H9 (cell line): ENCODE data around the gene ANKH. TPM values are rescaled to one million over a fixed set of nuclear protein-coding genes. Genes with fewer than 3 reads are reported as not detected.

ENCODE experiments used
- DNase-seq: peaks from one replicate; pipeline ENCODE4 v3.0.0-alpha.2; 2017
- H2AFZ ChIP-seq: one replicate; pipeline ENCODE4 v1.6.1; 2013; ENCODE audit warnings: mild to moderate bottlenecking, low read length, control low read depth, moderate library complexity
- H2AK5ac ChIP-seq: 2 replicates; pipeline ENCODE4 v1.6.1; 2013; ENCODE audit warnings: low read length, control low read depth, mixed read lengths; ENCODE audit not compliant: insufficient read length
- H2BK120ac ChIP-seq: one replicate; pipeline ENCODE4 v1.6.1; 2013; ENCODE audit warnings: low read depth, mild to moderate bottlenecking, low read length, control low read depth, inconsistent platforms; ENCODE audit not compliant: poor library complexity, severe bottlenecking
- H2BK12ac ChIP-seq: 2 replicates; pipeline ENCODE4 v1.6.1; 2013; ENCODE audit warnings: low read length, control low read depth, mixed read lengths, low read depth; ENCODE audit not compliant: insufficient read length
- H2BK15ac ChIP-seq: 2 replicates; pipeline ENCODE4 v1.6.1; 2013; ENCODE audit warnings: low read depth, low read length, control low read depth
- H2BK20ac ChIP-seq: one replicate; pipeline ENCODE4 v1.6.1; 2013; ENCODE audit warnings: low read depth, mild to moderate bottlenecking, low read length, control low read depth, inconsistent platforms; ENCODE audit not compliant: poor library complexity, severe bottlenecking
- H2BK5ac ChIP-seq: 2 replicates; pipeline ENCODE4 v1.6.1; 2013; ENCODE audit warnings: low read length, control low read depth, mixed read lengths; ENCODE audit not compliant: insufficient read length
- H3K14ac ChIP-seq: 2 replicates; pipeline ENCODE4 v1.6.1; 2013; ENCODE audit warnings: low read length, control low read depth; ENCODE audit not compliant: insufficient read depth
- H3K18ac ChIP-seq: 2 replicates; pipeline ENCODE4 v1.6.1; 2013; ENCODE audit warnings: low read depth, mild to moderate bottlenecking, mixed read lengths, low read length, control low read depth; ENCODE audit not compliant: insufficient read length
- H3K23ac ChIP-seq: 2 replicates; pipeline ENCODE4 v1.6.1; 2013; ENCODE audit warnings: low read length, control low read depth, mixed read lengths, low read depth; ENCODE audit not compliant: insufficient read length
- H3K23me2 ChIP-seq: 2 replicates; pipeline ENCODE4 v1.6.1; 2013; ENCODE audit warnings: low read depth, mild to moderate bottlenecking, mixed read lengths, low read length, control low read depth; ENCODE audit not compliant: insufficient read length, poor library complexity, severe bottlenecking
- H3K27ac ChIP-seq: 2 replicates; pipeline ENCODE4 v1.5.1; 2013; ENCODE audit warnings: low read length, control low read depth, mixed read lengths, low read depth; ENCODE audit not compliant: insufficient read length
- H3K27me3 ChIP-seq: 2 replicates; pipeline ENCODE4 v1.6.1; 2013; ENCODE audit warnings: low read length, control low read depth, inconsistent platforms; ENCODE audit not compliant: insufficient read depth
- H3K4ac ChIP-seq: 2 replicates; pipeline ENCODE4 v1.6.1; 2013; ENCODE audit warnings: low read depth, mild to moderate bottlenecking, control low read depth, inconsistent platforms, low read length, moderate library complexity
- H3K4me1 ChIP-seq: 2 replicates; pipeline ENCODE4 v1.6.1; 2013; ENCODE audit warnings: low read length, control low read depth, inconsistent platforms; ENCODE audit not compliant: insufficient read depth
- H3K4me2 ChIP-seq: 2 replicates; pipeline ENCODE4 v1.6.1; 2013; ENCODE audit warnings: low read length, control low read depth, mixed read lengths; ENCODE audit not compliant: insufficient read length, insufficient read depth
- H3K56ac ChIP-seq: 2 replicates; pipeline ENCODE4 v1.6.1; 2013; ENCODE audit warnings: low read depth, mild to moderate bottlenecking, mixed read lengths, low read length, control low read depth; ENCODE audit not compliant: insufficient read length
- H3K79me1 ChIP-seq: 2 replicates; pipeline ENCODE4 v1.6.1; 2013; ENCODE audit warnings: low read depth, mild to moderate bottlenecking, moderate library complexity, low read length, control low read depth, inconsistent platforms; ENCODE audit not compliant: insufficient read depth, poor library complexity, severe bottlenecking
- H3K79me2 ChIP-seq: 2 replicates; pipeline ENCODE4 v1.6.1; 2013; ENCODE audit warnings: low read length, control low read depth, inconsistent platforms; ENCODE audit not compliant: insufficient read depth
- H3K9ac ChIP-seq: 2 replicates; pipeline ENCODE4 v1.6.1; 2013; ENCODE audit warnings: low read length, control low read depth, mixed read lengths; ENCODE audit not compliant: insufficient read length; ENCODE audit errors: extremely low read depth
- H3K9me3 ChIP-seq: one replicate; pipeline ENCODE4 v1.6.1; 2013; ENCODE audit warnings: low read depth, low read length, inconsistent platforms; ENCODE audit not compliant: control insufficient read depth
- H3T11ph ChIP-seq: one replicate; pipeline ENCODE4 v1.6.1; 2013; ENCODE audit warnings: mild to moderate bottlenecking, low read length, control low read depth, inconsistent platforms
- H4K20me1 ChIP-seq: one replicate; pipeline ENCODE4 v1.6.1; 2013; ENCODE audit not compliant: control insufficient read depth, insufficient read length, insufficient read depth
- H4K5ac ChIP-seq: 2 replicates; pipeline ENCODE4 v1.6.1; 2013; ENCODE audit warnings: low read depth, mild to moderate bottlenecking, mixed read lengths, low read length, control low read depth; ENCODE audit not compliant: insufficient read length
- H4K8ac ChIP-seq: replicated peaks from 2 replicates; pipeline ENCODE4 v1.6.1; 2013; ENCODE audit warnings: low read length, control low read depth, mixed read lengths, low read depth; ENCODE audit not compliant: insufficient read length
- H4K91ac ChIP-seq: 2 replicates; pipeline ENCODE4 v1.6.1; 2013; ENCODE audit warnings: low read depth, mild to moderate bottlenecking, moderate library complexity, mixed read lengths, low read length, control low read depth; ENCODE audit not compliant: insufficient read length
- H3K27ac Mint-ChIP-seq, 3 experiments: 2 replicates in 2 of 3; 3 replicates in 1 of 3; pipeline ENCODE4 v1.8.0; 2020 to 2021; ENCODE audit warnings: mixed read lengths in 3 of 3, mild to moderate bottlenecking in 1 of 3, moderate library complexity in 1 of 3
- H3K27me3 Mint-ChIP-seq: 2 replicates; pipeline ENCODE4 v1.8.0; 2021; ENCODE audit warnings: low read depth, mild to moderate bottlenecking, moderate library complexity, mixed read lengths
- H3K36me3 Mint-ChIP-seq, 3 experiments: 2 replicates in 2 of 3; 3 replicates in 1 of 3; pipeline ENCODE4 v1.8.0; 2020 to 2021; ENCODE audit warnings: low read depth in 3 of 3, mixed read lengths in 3 of 3; ENCODE audit not compliant: insufficient read depth in 1 of 3
- H3K4me1 Mint-ChIP-seq, 2 experiments: 2 replicates each; pipeline ENCODE4 v1.8.0; 2020; ENCODE audit warnings: mixed read lengths in 2 of 2
- H3K4me3 Mint-ChIP-seq, 2 experiments: 2 replicates in 1 of 2; 3 replicates in 1 of 2; pipeline ENCODE4 v1.8.0; 2020 to 2021; ENCODE audit warnings: mild to moderate bottlenecking in 2 of 2, mixed read lengths in 2 of 2, moderate library complexity in 1 of 2
- H3K9me3 Mint-ChIP-seq, 2 experiments: 2 replicates in 1 of 2; 3 replicates in 1 of 2; pipeline ENCODE4 v1.8.0; 2020; ENCODE audit warnings: mild to moderate bottlenecking in 2 of 2, mixed read lengths in 2 of 2, moderate library complexity in 1 of 2
- WGBS: extraction: QIAGEN DNeasy Blood & Tissue Kit; methylation state at CpG from one replicate; pipeline ENCODE4 v1.1.7; 2013; ENCODE audit warnings: missing lambda C conversion rate, low lambda C conversion rate, mixed read lengths; ENCODE audit not compliant: insufficient read length; ENCODE audit errors: extremely low coverage; 5-methylcytosine and 5-hydroxymethylcytosine counted together
- total RNA-seq: library from RNA; stranded (reverse); gene quantifications from 2 replicates; pipeline ENCODE4 v1.2.1, GENCODE V29; 2021
- TF ChIP-seq, protein P1 (sequence below): fragments of 200-600 bp; sonication (generic); conservative IDR thresholded peaks from 3 replicates; pipeline ENCODE4 v1.8.0; 2021; ENCODE audit warnings: antibody characterized with exemption, mild to moderate bottlenecking

ANKH gene
- total RNA-seq, 1 experiment from 2014 or later = 9.6 TPM

GRCh38 chr5:14859980-14860379 is 11.6 kb downstream of the ANKH start:
- H3K27ac Mint-ChIP-seq = peak overlapping the region in 1 of 3 experiments; percentile 68; a peak in 1 of 7 replicates
- peaks cover 0 to 1% (median 0%) of the 10 kb centered on the region in 3 experiments; a peak in 1 of 7 replicates for H3K36me3 Mint-ChIP-seq

More at GRCh38 chr5:14859980-14860379, 11.6 kb downstream of the ANKH start:
- no peak overlapping the region for H2BK120ac ChIP-seq
- no peak overlapping the region for H4K8ac ChIP-seq
- H3K4me3 Mint-ChIP-seq = no peak overlapping the region
- no peaks in the 10 kb centered on the region for H3K79me2 ChIP-seq
- no peaks in the 10 kb centered on the region for H3K9me3 Mint-ChIP-seq
- no peak overlapping the region for H4K91ac ChIP-seq
- no peak overlapping the region for H3K4me2 ChIP-seq
- H3K23ac ChIP-seq = no peak overlapping the region
- H3K4ac ChIP-seq = no peak overlapping the region
- DNase-seq = no peak
- no peak overlapping the region for H2AFZ ChIP-seq
- H2BK15ac ChIP-seq = no peak overlapping the region
- no peak overlapping the region for H2AK5ac ChIP-seq
- H3K23me2 ChIP-seq = no peaks in the 10 kb centered on the region
- no peaks in the 10 kb centered on the region for H3K9me3 ChIP-seq
- H3K9ac ChIP-seq = no peak overlapping the region
- H3K14ac ChIP-seq = no peak overlapping the region
- TF ChIP-seq, protein P1, sequence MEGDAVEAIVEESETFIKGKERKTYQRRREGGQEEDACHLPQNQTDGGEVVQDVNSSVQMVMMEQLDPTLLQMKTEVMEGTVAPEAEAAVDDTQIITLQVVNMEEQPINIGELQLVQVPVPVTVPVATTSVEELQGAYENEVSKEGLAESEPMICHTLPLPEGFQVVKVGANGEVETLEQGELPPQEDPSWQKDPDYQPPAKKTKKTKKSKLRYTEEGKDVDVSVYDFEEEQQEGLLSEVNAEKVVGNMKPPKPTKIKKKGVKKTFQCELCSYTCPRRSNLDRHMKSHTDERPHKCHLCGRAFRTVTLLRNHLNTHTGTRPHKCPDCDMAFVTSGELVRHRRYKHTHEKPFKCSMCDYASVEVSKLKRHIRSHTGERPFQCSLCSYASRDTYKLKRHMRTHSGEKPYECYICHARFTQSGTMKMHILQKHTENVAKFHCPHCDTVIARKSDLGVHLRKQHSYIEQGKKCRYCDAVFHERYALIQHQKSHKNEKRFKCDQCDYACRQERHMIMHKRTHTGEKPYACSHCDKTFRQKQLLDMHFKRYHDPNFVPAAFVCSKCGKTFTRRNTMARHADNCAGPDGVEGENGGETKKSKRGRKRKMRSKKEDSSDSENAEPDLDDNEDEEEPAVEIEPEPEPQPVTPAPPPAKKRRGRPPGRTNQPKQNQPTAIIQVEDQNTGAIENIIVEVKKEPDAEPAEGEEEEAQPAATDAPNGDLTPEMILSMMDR = no peak
- H2BK5ac ChIP-seq = no peak overlapping the region
- H4K20me1 ChIP-seq = no peaks in the 10 kb centered on the region
- H3K79me1 ChIP-seq = no peaks in the 10 kb centered on the region
- H2BK12ac ChIP-seq = no peak overlapping the region
- H3K27me3 Mint-ChIP-seq = no peaks in the 10 kb centered on the region
- H3T11ph ChIP-seq = no peak overlapping the region
- H3K27me3 ChIP-seq = no peaks in the 10 kb centered on the region
- no CpG with 5 or more reads among the region's 7 CpGs for WGBS
- no peak overlapping the region for H3K18ac ChIP-seq
- no peak overlapping the region for H3K56ac ChIP-seq
- H2BK20ac ChIP-seq = no peak overlapping the region
- H4K5ac ChIP-seq = no peak overlapping the region
- H3K4me1 ChIP-seq = no peaks in the 10 kb centered on the region
- peaks cover 4 to 5% of the 10 kb centered on the region in 2 experiments for H3K4me1 Mint-ChIP-seq
- H3K27ac ChIP-seq = no peak overlapping the region
